K562 (cell line): ENCODE measurements around the gene FASN. TPM values are rescaled to one million over a fixed set of nuclear protein-coding genes. Genes with fewer than 3 reads are reported as not detected.

Experiments
- ATAC-seq: fragments of 200-7000 bp; cut with Tn5 transposase; 3 replicates; pipeline ENCODE4 v1.9.1; 2020; ENCODE audit warnings: moderate library complexity
- BruUV-seq: library from RNA; stranded (reverse); fragments of 400-500 nt; replicated peaks from 2 replicates; lab custom pipeline; 2021; lab: Mats Ljungman, UMichigan
- CTCF ChIA-PET: fragments of 300-600 bp; formaldehyde crosslinking; extraction: SDS; loops from one replicate; lab custom pipeline; 2021; ENCODE audit warnings: low intra/inter-chr PET ratio; lab: Yijun Ruan, JAX
- POLR2A ChIA-PET: fragments of 300-600, 350-650 bp; sonication (Branson Sonifier 250); formaldehyde crosslinking; extraction: SDS; loops from one replicate; lab custom pipeline; 2021; ENCODE audit warnings: antibody characterized with exemption, inconsistent platforms; lab: Yijun Ruan, JAX
- DNase-seq, 4 experiments: peaks; one replicate each; pipeline versions ENCODE4 v3.0.0 to v3.0.0-alpha.2; 2011 to 2018; ENCODE audit warnings: low spot score in 3 of 4, mixed read lengths in 3 of 4; ENCODE audit errors: extremely low read depth in 1 of 4
- FAIRE-seq: peaks from 2 replicates; lab custom pipeline; 2011; peaks lifted over from hg19 to GRCh38; lab: Jason Lieb, UNC
- H2AFZ ChIP-seq: 2 replicates; pipeline ENCODE4 v1.6.0; 2011; ENCODE audit warnings: low read depth, low read length, control low read depth, inconsistent platforms
- H3K27ac ChIP-seq: fragments of 200-600 bp; 3 replicates; pipeline ENCODE4 v1.8.0; 2011; ENCODE audit warnings: low read depth, mild to moderate bottlenecking, control low read depth, inconsistent platforms, low read length, moderate library complexity, mixed read lengths; ENCODE audit errors: extremely low read depth
- H3K27me3 ChIP-seq, 2 experiments: fragments of 300-600 bp in 1 of 2; 2 replicates in 1 of 2; 3 replicates in 1 of 2; pipeline versions ENCODE4 v1.6.0 to v1.8.0; 2011; ENCODE audit warnings: inconsistent platforms in 2 of 2, low read length in 2 of 2, mild to moderate bottlenecking in 1 of 2, mixed read lengths in 1 of 2, moderate library complexity in 1 of 2; ENCODE audit not compliant: control insufficient read depth in 2 of 2, insufficient read depth in 2 of 2
- H3K36me3 ChIP-seq: fragments of 300-600 bp; 3 replicates; pipeline ENCODE4 v1.8.0; 2011; ENCODE audit warnings: mild to moderate bottlenecking, low read length, inconsistent platforms; ENCODE audit not compliant: control insufficient read depth, insufficient read depth
- H3K4me1 ChIP-seq, 2 experiments: fragments of 200-600 bp in 1 of 2; replicated peaks in 1 of 2; 2 replicates in 1 of 2; 3 replicates in 1 of 2; pipeline versions ENCODE4 v1.5.1 to v1.8.0; 2011; ENCODE audit warnings: inconsistent platforms in 2 of 2, low read length in 2 of 2, mild to moderate bottlenecking in 1 of 2, mixed read lengths in 1 of 2, moderate library complexity in 1 of 2; ENCODE audit not compliant: control insufficient read depth in 2 of 2, insufficient read depth in 2 of 2
- H3K4me2 ChIP-seq: 2 replicates; pipeline ENCODE4 v1.6.1; 2011; ENCODE audit warnings: low read length, control low read depth, inconsistent platforms, mixed read lengths; ENCODE audit not compliant: insufficient read depth
- H3K4me3 ChIP-seq: fragments of 200-600 bp; sonication (generic), shearing (Covaris generic); 2 replicates; pipeline ENCODE4 v1.5.1; 2016; ENCODE audit warnings: control low read depth, inconsistent platforms
- H3K79me2 ChIP-seq: fragments of 200-600 bp; 3 replicates; pipeline ENCODE4 v1.8.0; 2011; ENCODE audit warnings: low read length, inconsistent platforms; ENCODE audit not compliant: control insufficient read depth, insufficient read depth
- H3K9ac ChIP-seq, 2 experiments: 2 replicates each; pipeline versions ENCODE4 v1.6.0 to v1.6.1; 2011; ENCODE audit warnings: low read depth in 2 of 2, low read length in 2 of 2, control low read depth in 1 of 2, inconsistent platforms in 1 of 2, mild to moderate bottlenecking in 1 of 2, mixed read lengths in 1 of 2; ENCODE audit not compliant: insufficient read depth in 1 of 2
- H3K9me1 ChIP-seq: one replicate; pipeline ENCODE4 v1.6.0; 2011; ENCODE audit warnings: inconsistent platforms, mild to moderate bottlenecking, low read length, moderate library complexity; ENCODE audit not compliant: control insufficient read depth, insufficient read depth
- H3K9me3 ChIP-seq: replicated peaks from 2 replicates; pipeline ENCODE4 v1.5.1; 2011; ENCODE audit warnings: low read depth, low read length, inconsistent platforms; ENCODE audit not compliant: control insufficient read depth, insufficient read depth
- H4K20me1 ChIP-seq: replicated peaks from 2 replicates; pipeline ENCODE4 v1.6.1; 2011; ENCODE audit warnings: low read length, inconsistent platforms, mixed read lengths; ENCODE audit not compliant: control insufficient read depth, insufficient read depth
- CBX3 ChIP-seq, 2 experiments: IDR thresholded peaks; 1 replicate in 1 of 2; 2 replicates in 1 of 2; pipeline ENCODE4 v1.6.1; 2012; ENCODE audit warnings: inconsistent platforms in 2 of 2, low read length in 2 of 2, borderline replicate concordance in 1 of 2, control low read depth in 1 of 2
- GATA2 ChIP-seq: sonication (generic); formaldehyde crosslinking; IDR thresholded peaks from 2 replicates; pipeline ENCODE4 v1.4.0; 2020; ENCODE audit warnings: mild to moderate bottlenecking, missing genetic modification reagents
- GATAD2A ChIP-seq: fragments of 450-650 bp; IDR thresholded peaks from 2 replicates; pipeline ENCODE4 v1.6.1; 2017
- NKRF ChIP-seq: fragments of 450-650 bp; IDR thresholded peaks from 2 replicates; pipeline ENCODE4 v1.6.1; 2016; ENCODE audit warnings: borderline replicate concordance
- POLR2H ChIP-seq: IDR thresholded peaks from 2 replicates; pipeline ENCODE4 v1.6.1; 2016; ENCODE audit warnings: missing genetic modification characterization, low read depth, mild to moderate bottlenecking, control low read depth, missing compliant biosample characterization, moderate library complexity
- SRF ChIP-seq, 2 experiments: fragments of 250-450, 450-650 bp in 1 of 2; sonication (Bioruptor Pico) in 1 of 2; sonication (generic) in 1 of 2; formaldehyde crosslinking; IDR thresholded peaks; 2 replicates each; pipeline versions ENCODE4 v1.5.0 to v1.5.1; 2020 to 2022; ENCODE audit warnings: mild to moderate bottlenecking in 1 of 2, missing genetic modification reagents in 1 of 2
- WHSC1 ChIP-seq: IDR thresholded peaks from one replicate; pipeline ENCODE4 v1.6.1; 2012; ENCODE audit warnings: low read length, control low read depth, inconsistent platforms
- ZFP91 ChIP-seq: sonication (generic); formaldehyde crosslinking; IDR thresholded peaks from 2 replicates; pipeline ENCODE4 v1.8.0; 2022; ENCODE audit warnings: mild to moderate bottlenecking, missing genetic modification reagents
- ZNF407 ChIP-seq: fragments of 450-650 bp; IDR thresholded peaks from 2 replicates; pipeline ENCODE4 v1.6.1; 2016; ENCODE audit warnings: low read depth
- WGBS: fragments of 100-300 bp; shearing (Covaris generic); methylation state at CpG from one replicate; pipeline ENCODE4 v1.1.6; 2016; ENCODE audit warnings: low coverage, mixed read lengths; ENCODE audit not compliant: insufficient coverage; ENCODE audit errors: missing lambda C conversion rate; 5-methylcytosine and 5-hydroxymethylcytosine counted together
- in situ Hi-C: fragments of 300-500 bp; cut with MboI; formaldehyde crosslinking; loops from 4 replicates; pipeline ENCODE4 v1.15.0; 2018; ENCODE audit warnings: inconsistent platforms, mixed read lengths
- intact Hi-C: fragments of 100-400 bp; cut with micrococcal nuclease; formaldehyde crosslinking; loops from 2 replicates; pipeline ENCODE4 v1.14.2; 2022
- polyA plus RNA-seq, 8 experiments: library from polyadenylated mRNA; depleted of rRNA in 4 of 8; stranded (reverse) in 5 of 8; unstranded in 3 of 8; fragments of >200 nt; fragmentation: Nextera tagmentation in 2 of 8; fragmentation: Illumina TruSeq in 1 of 8; extraction: Ambion mirVana in 2 of 8; extraction: Trizol in 1 of 8; gene quantifications; 2 replicates each; pipeline versions ENCODE4 v1.2.1 to v1.2.3, GENCODE V29; 2011 to 2014; ENCODE audit warnings: inconsistent platforms in 1 of 8, missing spikeins in 1 of 8
- total RNA-seq, 7 experiments: library from RNA; depleted of rRNA in 6 of 7; stranded (reverse); fragments of >200 nt in 6 of 7; fragmentation: Illumina TruSeq in 2 of 7; extraction: Trizol in 2 of 7; gene quantifications; 2 replicates each; pipeline versions ENCODE4 v1.2.1 to v1.2.3, GENCODE V29; 2011 to 2021; ENCODE audit warnings: low replicate concordance in 1 of 7

Gene FASN
- total and polyA plus RNA-seq, 9 of the 15 experiments (the other 6 are each of a cell fraction or from before 2014, with no cell fraction given): 0.15 to 663 (median 49.9) TPM

- Histone ChIP-seq H3K36me3 (peaks cover 51% of the 10 kb centered on the region; the same call in 2 of the 3 replicates), H3K27ac (no peak overlapping the region), H3K4me1 (peaks cover 0 to 57% of the 10 kb centered on the region in 2 experiments; a peak in 2 of 5 replicates), H4K20me1 (peaks cover 27% of the 10 kb centered on the region), H3K4me3 (no peak overlapping the region), H3K9ac (no peak overlapping the region), H3K27me3 (no peaks in the 10 kb centered on the region), H3K4me2 (no peak overlapping the region), H3K79me2 (no peaks in the 10 kb centered on the region; the same call in 2 of the 3 replicates), H3K9me3 (no peaks in the 10 kb centered on the region), H3K9me1 (peaks cover 3% of the 10 kb centered on the region), H2AFZ (no peak overlapping the region)
- ChIA-PET POLR2A (interaction anchor here (0.7 to 4.2 kb wide), 6 partner anchors 10 to 208 kb away, joined by 3 to 52 read pairs (median 5); partner anchors contain the start of gene DUS1L), CTCF (no interaction called here)
- BruUV-seq: no TSS peak
- ATAC-seq (peak; percentile 27), FAIRE-seq (peak; percentile 46), DNase-seq (peak in 1 of 4 experiments; percentile 38)
- intact Hi-C loops (no loop called here), in situ Hi-C loops (no loop called here)
- 72% methylated on average over 26 of the region's 28 CpGs for WGBS
- TF ChIP-seq GATAD2A (no peak), ZFP91 (no peak), ZNF407 (no peak), GATA2 (CRISPR knock-in tag) (no peak), WHSC1 (no peak), POLR2H (tag) (no peak), SRF (CRISPR knock-in tag; IDR thresholded peaks at IDR 0.05) (no peak), NKRF (no peak), CBX3 (IDR thresholded peaks at IDR 0.05; ENCODE audit: borderline replicate concordance in 1 of 2, low read length in 2 of 2) (no peak)
Observed at GRCh38 chr17:82077617-82078358, 20.2 kb downstream of the FASN start.
